ENCODE data around the gene MORN1.

MORN1 gene

DNA sequence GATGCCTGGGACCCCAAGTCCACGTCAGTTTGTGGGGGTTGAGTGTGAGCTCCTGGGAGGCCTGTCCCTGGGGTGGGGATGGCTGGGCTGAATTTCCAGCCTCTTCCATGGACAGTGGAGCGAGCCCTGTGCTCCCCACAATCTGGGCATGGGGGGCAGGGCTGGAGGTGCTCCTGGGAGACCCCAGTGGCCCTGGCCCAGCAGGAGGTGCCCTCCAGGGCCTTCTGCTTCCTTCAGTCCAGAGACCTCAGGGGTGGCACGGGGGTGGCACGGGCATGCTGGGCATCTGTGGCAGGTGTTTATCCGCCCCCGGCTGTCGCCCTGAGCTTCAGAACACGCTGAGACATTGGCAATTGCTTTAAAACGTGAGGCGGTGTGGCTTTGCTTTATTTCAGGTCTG, 40.9 kb downstream of the MORN1 start:
- DNase-seq: no peak

DNA sequence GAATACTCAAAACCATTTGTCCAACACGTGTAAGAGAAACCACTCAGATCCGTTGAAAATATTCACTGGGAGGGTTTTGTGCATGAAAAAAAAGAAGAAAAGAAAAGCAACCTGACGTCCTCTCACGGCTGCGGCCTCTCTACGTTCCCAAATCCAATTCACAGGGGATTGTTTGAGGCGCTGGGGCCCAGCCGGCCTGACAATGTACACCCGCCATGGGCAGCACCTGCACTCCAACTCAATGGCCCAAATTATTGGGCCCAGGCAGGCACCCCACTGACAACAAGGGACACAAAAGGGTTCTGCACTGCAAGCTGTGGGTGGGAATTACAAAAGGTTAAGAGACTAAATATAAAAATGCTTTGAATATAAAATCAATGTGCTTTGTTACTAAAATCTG, 41.5 kb downstream of the MORN1 start:
- DNase-seq: no peak

DNA sequence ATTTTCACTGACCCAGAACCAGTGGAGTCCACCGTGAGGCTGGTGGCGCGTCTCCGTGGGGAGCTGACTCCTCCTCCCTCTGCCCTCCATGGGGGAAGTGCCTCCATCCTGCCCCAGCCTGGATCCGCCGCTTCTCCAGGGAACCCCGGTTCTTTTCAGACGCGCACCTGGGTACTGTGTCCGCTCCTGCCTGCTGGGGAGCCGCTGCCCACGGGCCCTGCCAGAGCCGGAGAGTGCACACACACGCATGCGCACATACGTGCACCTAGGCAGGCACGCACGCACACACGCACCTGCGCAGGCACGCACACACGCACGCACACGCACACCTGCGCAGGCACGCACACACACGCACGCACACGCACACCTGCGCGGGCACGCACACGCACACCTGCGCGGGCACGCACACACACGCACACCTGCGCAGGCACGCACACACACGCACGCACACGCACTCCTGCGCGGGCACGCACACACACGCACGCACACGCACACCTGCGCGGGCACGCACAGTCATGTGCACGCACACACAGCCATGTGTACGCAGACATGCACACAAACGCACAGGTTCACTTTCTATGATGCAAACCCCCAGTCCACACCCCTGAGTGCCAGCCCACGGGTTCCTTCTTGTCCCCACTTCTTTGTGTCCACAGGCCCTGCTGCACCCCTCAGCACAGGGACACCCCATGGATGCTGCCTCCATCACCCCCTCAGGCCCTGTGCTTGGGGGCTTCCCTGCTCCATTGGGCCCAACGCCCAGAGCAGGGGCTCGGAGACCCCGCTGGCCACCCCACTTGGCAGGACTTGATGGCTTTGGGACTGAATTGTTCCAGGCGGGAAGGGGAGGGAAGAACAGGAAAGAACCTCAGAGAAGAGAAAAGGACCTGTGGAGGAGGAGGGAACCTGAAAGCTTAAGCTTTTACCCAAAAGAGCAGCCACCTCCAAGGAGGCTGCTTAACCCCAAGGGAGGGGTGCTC, 42.7 kb downstream of the MORN1 start:
- DNase-seq: no peak

DNA sequence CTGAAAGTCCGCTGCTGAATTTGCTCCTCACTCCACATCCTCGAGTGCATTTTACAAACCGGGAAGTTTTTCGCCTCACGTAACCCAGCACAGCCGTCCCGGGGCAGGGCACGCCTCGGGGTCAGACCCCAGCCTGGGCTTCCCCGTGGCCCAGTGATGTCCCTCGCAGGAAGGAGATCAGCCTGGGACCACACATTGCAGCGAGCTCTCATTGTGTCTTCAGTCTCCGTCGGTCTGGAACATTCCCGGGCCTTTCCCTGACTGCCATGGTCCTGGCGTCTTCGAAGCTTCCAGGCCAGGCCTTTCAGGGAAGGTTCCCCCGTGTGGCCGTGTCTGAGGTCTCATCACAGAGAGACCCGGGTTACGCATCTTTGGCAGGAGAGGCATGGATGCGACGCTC, 43.5 kb downstream of the MORN1 start:
- DNase-seq: no peak

DNA sequence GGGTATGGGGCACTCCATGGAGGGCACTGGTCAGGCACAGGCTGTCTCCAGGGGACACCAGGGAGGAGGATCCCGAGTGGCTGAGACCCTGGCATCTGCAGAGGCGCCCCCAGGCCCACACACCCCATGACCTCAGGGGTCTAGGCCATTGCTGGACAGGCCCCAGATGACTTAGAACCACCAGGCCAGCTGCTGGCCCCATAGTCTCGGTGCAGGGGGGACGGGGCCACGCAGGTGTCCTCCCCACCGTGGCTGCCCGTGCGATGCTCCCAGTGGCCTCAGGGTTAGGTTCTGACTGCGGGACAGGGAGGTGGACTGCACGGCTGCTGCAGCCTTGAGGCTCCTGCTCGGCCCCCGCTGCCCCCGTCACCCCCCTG, 44.0 kb downstream of the MORN1 start:
- DNase-seq: no peak

DNA sequence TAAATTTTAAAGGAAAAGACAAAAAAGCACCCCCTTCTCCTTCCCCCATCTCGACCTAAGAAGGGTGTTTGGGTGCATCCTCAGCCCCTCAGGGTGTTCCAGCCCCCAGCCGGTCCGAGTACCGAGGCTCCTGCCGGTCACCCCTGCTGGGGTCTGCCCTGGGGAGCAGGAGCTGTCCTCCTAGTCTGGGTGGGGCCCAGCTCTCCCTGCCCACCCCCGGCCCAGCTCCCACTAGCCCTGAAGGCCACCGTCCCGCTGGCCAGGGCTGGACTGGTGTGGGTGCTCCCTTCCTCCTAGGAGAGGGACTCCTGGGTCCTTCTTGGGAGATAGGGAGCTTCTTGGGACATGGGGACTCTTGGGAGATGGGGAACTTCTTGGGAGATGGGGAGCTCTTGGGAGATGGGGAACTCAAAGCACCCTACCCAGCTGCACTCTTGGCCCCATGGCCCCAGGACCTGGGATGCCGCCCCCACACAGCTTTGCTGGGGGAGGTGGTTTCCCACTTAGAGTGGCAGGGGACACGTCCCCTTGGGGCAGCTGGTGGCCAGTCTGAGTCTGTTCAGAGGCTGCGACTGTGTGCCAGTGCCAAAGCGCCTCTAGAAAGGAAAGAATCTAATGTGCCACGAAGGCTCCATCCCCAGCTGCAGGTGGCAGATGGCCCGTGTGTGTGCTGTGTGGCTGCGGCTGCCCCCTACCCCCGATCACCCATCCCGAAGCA, 44.5 kb downstream of the MORN1 start:
- no peak for DNase-seq

DNA sequence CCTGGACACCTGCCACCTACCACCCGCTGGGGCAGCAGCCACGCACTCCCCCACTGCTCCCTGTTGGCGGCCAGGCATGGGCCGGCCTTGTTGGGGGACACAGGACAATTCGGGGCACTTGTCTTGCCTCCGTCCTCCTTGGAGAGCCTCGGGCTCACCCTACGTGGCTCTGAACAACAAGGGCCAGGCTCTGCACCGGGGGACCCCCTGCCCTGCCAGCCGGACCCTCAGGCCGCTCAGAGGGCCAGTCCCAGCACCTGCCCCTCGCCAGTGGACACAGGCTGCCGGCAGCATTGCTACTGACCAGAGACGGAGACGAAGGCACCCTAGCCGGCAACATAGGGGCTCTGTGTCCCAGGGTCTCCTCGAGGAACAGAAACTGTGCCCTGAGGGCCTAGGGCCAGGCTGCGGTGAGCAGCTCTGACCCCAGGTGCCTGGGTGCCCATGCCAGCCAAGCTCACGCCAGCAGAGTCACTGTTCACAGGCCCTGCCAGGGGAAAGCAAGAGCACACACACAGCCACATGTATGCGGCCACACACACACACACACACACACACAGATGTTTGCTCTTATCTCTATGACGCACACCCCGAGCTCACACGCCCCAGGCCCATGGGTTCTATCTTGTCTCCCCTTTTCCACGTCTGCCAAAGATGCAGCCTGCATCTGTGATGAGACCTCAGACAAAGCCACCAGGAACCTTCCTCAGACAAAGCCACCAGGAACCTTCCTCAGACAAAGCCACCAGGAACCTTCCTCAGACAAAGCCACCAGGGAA, 45.9 kb downstream of the MORN1 start:
- DNase-seq: no peak

DNA sequence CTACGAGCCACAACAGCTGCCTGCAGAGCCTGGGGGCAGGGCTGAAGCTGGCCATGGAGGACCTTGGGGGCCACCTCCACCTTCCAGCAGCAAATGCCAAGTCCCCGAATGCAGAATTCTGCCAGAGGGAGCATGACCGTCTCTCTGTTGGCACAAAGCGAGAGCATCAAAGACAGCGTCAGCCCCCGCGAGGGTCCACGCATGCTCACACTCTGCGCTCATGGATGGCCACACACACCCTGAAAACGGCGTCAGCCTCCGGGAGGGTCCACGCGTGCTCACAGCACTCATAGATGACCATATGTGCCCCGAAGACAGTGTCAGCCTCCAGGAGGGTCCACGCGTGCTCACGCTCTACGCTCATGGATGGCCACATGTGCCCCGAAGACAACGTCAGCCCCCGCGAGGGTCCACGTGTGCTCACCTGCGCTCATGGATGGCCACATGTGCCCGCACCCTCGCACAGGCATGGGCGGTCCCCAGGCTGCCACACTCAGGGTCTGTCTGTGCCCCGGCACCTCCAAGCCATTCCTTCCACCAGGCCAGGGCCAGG, 46.5 kb downstream of the MORN1 start:
- DNase-seq: no peak

DNA sequence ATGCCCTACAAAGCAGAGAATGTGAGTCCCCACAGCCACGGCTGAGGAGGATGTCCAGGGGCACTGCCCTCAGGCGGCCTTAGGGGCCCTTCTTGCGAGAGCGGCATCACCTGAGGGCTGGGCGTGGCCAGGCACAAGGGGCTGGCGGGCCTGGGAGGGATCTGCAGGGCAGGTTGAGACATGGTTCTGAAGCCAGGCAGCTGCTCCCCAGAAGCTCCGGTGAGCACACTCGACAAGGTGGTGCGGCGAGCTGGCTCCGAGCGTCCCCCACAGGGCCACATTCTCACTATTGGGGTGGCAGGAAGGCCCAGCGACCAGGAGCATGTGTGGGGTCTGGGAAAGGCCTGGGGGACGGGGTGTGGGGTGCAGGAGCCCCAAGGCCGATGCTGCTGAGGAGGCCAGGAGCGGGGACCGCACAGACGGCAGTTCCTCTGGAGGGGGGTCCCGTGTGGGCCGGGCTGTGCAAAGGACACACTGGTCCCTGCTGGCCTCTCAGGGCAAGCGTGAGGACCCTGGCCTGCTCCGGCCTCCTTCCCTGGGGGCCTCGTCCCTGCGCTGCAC, 47.2 kb downstream of the MORN1 start:
- DNase-seq: no peak

DNA sequence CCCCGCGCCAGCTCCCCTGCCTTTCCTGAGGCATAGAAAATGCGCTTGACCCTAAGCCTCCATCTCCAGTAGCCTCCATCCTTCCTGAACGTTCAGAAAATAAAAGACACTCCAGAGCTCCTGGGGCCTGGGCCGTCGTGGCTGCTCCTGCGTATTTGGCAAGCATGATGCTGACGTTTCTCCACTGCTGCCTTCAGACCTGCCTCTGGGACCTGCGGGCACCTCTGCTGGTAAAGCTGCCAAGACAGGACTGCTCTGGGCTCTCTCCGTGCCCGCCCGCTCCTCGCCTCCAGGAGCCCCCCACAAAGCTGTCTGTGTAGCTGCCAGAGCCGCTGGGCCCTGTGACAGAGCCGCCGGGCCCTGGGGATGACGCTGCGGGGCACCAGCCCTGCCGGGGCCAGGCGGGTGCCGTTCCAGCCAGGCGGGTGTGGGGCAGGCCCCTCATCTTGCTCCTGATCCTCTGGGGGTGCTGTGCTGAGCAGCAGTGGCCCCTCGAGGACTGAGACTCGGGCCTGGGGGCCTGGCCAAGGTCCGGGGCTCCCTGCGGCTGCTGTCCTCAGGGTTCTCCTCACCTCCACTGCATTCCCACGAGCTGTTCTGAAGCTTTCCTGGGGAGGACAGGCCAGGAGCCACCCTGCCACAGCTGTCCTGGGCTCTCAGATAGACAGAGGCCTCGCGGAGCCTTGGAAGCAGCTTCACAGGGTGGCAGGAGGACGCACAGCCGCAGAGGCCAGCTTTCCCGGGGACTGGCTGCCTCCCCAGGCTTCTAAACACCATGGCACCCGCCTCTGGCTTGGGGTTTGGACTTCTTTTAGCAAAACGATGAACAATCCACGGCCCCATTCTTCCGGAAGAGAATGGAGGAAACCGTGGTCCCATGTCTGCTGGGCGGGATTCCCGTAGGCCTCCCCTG, 48.1 kb downstream of the MORN1 start:
- no peak for DNase-seq

DNA sequence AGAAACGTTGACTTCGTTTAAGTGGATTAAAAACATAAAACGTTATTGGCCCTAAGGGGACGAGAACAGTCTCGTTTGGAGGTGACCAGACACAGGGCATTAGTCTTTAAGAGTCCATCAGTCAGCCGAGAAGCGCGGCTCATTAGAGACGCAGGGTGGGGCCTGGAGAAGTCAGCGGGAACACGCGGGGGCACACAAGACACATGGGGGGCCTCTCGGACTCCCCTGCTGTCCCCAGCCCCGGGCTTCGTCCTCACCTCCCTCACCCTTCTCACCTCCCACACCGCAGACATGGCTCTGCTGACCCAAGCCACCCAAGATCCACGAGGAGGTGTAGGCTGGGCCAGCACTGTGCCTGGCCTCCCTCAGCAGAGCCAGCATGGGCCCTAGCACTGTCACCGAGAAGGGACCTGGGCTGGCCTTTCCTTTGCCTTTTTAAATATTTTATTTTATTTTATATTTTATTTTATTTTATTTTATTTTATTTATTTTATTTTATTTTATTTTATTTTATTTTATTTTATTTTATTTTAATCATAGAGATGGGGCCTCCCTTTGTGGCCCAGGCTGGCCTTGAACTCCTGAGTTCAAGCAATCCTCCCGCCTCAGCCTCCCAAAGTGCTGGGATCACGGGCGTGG, 48.9 kb downstream of the MORN1 start:
- no peak for DNase-seq

DNA sequence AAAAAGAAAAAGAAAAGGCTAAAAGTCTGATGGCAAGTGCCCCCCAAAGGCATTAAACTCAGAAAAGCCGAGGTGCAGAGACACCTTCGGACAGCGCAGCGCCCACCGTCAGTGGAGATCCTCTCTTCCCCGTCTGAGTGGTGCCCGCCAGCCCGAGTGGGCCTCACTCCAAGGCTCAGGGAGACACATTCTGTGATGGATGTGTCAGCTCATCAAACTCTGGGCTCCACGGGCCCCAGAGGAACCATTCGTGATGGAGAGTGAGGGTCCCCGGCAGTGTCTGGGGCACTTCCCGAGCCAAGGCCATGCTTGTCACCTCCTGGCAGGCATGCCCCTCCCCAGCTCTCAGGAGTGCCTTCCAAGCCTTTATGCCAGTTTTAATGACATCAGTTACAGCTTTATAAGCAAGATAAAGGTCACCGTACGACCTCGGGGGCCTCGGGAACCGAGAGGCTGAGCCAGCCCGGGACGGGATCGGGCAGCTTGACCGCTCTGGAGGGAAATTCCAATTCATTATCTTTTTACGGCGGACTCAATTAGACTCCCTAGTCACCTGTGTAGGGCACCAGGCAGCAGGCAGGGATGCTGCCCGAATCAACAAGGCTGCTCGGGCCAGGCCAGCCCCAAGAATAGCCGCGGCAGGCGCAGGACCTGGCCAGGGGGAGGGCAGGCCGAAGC, 49.5 kb downstream of the MORN1 start:
- DNase-seq: no peak

DNA sequence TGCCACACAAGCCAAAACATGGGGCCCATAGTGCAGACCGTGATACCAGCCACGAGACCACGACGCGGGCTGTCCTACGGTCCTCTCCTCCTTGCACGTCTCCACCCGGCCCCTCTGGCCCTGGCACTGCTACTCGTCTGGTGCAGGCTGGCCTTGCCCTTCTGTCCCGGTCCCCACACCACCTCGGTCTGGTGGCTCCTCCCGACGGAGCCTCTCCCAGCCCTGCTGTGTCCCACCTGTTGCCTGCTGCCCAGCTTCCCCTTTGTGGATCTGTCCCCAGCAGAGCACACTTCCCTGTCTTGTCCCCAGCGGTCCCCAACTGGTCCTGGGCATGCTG, 50.5 kb downstream of the MORN1 start:
- no peak for DNase-seq

DNA sequence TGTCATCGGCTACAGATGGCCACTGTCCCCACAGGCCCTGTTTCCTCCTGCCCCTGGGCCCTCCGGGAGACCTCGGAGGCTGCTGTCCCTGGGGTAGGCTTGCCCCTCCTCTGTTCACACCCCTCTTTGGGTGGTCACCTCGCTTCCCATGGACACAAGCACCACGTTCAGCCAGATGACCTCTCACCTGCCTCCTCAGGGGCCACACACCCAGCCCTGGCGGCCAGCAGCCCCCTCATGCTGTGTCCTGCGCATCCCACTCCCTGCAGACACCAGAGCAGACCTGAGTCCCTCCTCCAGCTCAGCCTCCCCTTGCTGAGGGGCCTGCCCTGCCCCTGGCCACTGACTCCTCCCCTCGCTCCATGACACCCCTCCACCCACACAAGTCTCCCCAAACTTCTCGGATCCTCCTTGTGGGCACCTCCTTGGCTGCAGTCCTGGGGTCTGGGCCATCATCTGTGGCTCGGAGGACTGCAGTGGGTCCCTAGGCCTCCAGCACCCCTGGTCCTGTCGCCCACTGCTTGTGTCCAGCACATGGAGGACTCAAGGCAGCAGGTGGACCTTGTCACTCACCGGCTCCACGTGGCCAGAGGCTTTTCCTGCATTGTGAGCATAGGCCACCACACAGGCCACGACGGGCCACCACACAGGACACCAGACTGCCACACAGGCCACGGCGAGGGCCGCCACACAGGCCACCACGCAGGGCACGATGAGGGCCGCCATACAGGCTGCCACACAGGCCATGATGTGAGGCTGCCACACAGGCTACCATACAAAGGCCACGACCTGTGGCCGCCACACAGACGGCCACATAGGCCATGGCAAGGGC, 51.1 kb downstream of the MORN1 start:
- no peak for DNase-seq

DNA sequence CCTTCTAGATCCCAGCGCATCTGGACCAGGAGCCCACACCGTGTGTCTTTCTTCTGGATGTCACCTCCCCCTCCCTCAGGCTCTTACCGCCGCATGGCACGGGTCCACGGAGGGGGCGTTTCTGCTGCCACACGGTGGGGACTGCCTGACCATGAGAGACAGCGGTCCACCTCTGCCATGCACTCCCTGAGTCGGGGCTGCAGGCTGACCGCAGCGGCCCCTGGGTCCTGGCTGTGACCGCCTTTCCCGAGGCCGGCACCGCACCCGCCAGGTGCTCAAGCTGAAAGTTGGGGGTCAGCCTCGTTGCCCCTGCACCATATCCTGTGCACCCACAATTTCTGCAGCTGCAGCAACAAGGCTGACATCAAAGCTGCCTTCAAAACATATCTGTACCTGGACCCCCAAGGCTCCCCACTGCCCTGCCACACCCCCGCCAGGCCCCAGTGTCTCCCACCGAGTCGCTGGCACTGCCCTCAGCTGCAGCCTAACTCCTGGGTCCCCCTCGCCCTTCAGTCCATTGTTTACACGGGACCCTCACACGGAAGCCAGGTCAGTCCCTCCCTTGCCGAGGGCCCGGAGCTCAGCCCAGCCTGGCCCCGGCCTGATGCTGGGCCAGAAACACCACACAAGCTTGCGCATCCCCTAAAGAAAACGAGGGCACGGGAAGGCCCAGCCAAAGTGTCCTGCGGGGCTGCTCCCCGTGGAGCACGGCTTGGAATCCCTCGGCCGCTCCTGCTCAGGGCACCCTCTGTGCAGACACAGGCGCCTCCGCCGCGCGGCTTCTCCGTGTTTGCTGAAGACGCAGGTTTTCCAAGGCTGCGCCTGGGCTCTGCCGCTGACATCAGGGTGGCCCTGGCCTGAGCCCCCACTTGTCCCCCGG, 51.9 kb downstream of the MORN1 start:
- no peak for DNase-seq

DNA sequence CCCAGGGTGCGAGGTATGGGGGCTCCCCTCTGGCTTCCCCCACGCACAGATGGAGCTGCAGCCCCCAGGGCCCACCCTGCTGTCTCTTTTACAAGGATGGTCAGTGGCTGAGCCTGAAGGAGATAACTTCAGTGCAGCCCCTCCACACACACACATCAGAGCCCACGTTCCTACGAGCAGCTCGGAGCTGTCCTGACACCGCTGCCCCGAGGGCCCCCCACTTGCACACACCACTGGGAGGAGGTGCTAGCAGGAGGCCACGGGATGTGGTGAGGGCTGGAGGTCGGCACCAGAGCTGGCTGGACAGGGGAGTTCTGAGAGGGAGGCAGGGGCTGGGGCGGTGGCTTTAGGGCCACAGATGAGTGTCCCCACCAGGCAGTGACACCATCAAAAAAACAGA, 53.9 kb downstream of the MORN1 start:
- DNase-seq: no peak

DNA sequence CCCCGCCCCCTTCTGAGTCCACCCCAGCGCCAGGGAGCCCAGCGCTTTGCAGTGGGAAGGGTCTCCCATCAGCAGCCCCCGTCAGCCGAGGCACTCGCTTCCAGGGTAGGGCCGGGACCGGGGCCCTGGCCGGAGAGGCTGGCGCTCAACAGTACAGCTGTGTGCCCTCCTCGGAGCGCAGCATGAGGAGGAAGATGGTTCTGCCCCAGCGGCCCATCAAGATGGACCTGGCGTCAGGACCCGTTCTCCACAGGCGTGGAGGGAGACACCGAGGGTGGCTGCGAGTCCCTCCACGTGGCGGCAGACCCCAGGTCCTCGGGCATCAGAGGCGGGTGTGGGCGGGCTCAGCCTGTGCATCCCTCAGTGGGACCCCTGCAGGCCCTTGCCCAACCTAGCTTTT, 54.3 kb downstream of the MORN1 start:
- DNase-seq: no peak

DNA sequence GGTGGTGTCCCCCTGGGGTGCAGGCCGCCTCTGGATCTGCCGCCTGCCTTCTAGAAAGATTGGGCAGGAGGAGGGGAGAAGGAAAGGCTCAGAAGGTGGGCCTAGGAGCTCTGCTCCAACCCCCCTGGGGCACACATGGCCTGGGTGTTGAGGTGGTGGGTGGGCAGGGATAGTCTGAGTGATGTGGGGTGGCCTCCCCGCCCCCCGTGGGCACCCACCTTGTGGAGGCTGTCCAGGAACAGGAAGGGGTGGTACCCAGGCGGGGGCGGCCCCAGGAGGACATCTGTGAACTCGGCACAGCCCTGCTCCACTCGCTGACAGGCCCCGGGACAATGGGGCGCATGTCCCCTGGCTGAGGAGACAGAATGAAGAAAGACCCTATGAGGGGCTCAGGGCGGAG, 54.9 kb downstream of the MORN1 start:
- DNase-seq: no peak
